Activated CD4-positive, alpha-beta T cell treated with anti-CD3 and anti-CD28 coated beads, Interleukin-2, Interleukin-6, amounts not matched to agents 100 ng/mL and 50 ng/mL, durations not matched to agents 16 hours and 8 hours (primary cell): ENCODE data around the gene GHSR.

Experiments used
- DNase-seq: peaks from one replicate; pipeline ENCODE4 v3.0.0-alpha.2; 2020

GHSR gene

GRCh38 chr3:172447611-172448579 lies at the start of gene GHSR:
Gene GHSR (minus strand): TSS chr3:172448456. CDS start chr3:172448413, 43 bp downstream.
- peak; percentile 18 for DNase-seq

DNA sequence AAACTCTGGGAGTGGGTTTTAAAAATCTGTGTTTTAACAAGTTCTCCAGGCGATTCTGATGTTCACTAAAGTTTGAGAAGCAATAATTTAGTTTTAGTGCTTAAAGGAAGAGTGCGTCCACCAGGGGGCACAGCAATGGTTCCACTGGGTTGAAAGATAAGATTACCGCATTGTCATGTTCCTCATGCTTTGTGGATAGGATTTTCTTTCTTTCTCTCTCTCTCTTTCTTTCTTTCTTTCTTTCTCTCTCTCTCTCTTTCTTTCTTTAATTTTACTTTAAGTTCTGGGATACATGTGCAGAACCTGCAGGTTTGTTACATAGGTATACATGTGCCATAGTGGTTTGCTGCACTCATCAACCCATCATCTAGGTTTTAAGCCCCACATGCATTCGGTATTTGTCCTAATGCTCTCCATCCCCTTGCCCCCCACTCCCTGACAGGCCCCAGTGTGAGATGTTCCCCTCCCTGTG lies 42.0 kb upstream of the GHSR start:
- DNase-seq = peak; percentile 83

GRCh38 chr3:172478116-172478515 lies 29.9 kb upstream of the GHSR start:
- DNase-seq = peak; percentile 69

DNA sequence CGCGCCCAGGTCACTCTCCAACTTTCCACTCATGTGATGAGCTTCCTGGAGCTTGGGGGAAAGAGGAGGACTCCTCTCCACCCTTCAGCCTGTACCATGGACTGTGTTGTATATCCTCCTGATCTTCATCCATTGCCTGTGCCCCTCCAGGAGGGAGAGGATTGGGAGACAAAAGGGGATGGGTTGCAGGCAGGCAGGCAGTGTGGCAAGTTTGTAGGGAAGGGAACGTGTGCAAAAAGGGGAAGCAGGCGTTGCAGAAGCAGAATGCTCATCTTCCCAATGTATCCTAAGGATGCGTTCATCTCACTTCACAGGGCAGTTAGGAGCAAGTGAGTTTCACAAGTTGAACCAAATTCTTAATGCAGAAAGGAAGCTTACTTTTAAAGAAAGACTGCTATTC lies 28.1 kb upstream of the GHSR start:
- no peak for DNase-seq

DNA sequence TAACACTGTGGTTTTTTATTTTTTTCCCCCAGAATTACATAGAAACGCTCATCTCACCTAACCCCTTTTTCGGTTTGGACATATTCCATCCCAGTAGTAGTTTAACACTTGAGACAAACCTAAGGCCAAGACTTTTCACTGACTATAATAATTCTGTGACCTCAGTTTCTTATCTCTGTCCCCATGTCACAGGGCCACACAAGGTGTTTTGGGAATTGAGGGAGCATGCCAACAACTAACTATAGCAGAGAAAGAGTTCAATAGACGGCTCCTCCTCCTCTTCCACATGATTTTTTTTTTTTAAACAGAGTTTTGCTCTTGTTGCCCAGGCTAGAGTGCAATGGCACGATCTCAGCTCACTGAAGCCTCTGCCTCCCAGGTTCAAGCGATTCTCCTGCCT lies 27.4 kb upstream of the GHSR start:
- DNase-seq = no peak

DNA sequence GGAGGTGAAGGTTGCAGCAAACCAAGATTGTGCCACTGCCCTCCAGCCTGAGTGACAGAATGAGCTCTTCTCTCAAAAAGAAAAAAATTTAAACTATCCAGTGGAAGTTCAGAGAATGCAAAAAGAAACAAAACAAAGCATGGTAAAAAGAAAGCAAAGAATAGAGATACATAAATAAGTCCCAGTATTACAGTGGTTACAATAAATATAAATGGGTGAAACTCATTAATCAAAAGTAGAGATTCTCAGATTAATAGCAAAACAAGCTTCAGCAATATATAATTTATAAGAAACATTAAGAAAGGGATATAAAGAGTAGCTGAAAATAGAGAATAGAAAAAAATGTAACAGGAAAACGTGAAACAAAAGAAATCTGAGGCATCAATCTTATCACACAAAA lies 23.6 kb upstream of the GHSR start:
- DNase-seq = no peak

DNA sequence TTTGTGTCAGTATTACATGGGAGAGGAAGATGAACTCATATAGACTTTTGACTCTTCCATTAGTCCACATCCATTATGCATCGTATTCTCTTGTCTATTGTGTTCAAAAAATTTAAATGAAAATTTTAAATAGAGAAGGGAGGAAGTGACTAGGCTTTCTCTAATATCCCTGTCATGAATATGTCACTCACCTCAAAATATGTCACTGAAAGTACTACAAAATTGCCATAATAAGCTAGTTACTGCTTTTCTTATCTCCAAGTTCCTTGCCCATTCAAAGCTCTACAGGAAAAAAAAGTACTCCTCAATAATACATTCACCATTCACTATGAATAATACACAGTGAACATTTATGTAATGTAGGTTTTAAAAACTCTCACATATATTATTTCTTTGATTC lies 22.3 kb upstream of the GHSR start:
- DNase-seq = no peak

GRCh38 chr3:172467170-172467824 lies 19.0 kb upstream of the GHSR start:
- no peak for DNase-seq

DNA sequence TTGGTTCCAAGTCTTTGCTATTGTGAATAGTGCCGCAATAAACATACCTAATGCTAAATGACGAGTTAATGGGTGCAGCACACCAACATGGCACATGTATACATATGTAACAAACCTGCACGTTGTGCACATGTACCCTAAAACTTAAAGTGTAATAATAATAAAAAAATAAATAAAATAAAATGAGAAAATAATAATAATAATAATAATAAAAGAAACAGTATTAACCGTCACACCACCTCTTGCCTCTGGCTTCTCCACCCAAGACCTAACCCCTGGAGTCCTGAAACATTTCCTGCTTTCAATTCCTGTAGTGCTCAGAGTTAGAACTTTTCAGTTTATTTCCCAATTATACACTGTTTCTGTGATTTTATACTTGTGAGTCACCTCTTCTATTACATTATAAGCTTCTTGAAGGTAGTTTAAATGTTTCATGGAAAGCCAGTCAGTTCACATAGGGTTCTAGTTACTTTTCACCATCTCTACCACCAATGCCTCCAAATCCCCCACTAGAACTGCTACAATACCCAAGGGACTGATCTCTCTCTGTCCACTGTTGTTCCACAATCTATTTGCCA lies 18.4 kb upstream of the GHSR start:
- DNase-seq = no peak

GRCh38 chr3:172465281-172465680 lies 17.0 kb upstream of the GHSR start:
- DNase-seq = no peak

DNA sequence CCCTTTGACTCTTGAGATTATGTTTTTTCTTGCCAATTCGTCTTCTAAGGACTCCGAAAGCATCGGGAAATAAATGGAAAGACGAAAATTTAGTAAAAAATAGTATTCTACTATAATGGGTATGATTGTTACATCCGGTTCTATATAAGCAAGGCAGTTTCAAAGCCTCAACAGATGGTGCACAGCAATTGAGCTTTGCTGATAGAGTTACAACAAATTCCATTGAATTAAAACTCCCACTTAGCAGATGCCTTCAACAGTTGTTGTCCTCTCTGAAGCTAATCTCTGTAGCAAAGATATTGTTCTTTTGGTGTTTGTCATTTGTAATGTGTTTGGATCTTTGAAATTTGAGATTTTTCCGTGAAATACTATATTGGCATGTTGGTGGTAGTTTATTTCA lies 16.1 kb upstream of the GHSR start:
- DNase-seq = no peak

DNA sequence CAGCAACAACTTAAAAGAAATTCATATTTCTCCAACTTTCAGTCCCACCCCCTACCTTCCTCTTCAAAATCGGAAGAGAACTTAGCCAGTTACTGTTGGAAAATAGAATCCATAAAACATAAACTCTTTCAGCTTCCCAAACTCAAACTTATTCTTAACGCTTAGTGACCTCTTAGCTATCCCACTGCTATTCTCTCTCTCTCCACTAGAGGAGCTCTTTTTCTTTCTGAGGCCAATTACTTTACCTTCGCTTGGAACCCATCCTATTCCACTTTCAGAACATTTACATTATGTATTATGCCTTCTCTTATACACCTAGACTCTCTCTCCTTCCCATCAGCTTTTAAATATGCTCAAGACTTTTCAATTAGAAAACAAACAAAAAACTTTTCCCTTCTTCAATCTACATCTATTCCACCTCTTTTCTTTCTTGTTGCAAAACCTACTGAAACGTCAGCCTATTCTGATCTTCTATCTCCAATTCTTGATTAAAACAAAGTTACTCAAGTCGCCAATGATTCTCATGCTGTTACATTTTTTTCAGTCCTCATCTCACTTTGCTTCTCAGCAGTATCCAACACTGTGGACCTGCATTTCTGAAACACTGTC lies 13.4 kb upstream of the GHSR start:
- DNase-seq = peak; percentile 43

- no peak for DNase-seq
These were observed 8.1 kb upstream of the GHSR start for GRCh38 chr3:172456404-172456803.

DNA sequence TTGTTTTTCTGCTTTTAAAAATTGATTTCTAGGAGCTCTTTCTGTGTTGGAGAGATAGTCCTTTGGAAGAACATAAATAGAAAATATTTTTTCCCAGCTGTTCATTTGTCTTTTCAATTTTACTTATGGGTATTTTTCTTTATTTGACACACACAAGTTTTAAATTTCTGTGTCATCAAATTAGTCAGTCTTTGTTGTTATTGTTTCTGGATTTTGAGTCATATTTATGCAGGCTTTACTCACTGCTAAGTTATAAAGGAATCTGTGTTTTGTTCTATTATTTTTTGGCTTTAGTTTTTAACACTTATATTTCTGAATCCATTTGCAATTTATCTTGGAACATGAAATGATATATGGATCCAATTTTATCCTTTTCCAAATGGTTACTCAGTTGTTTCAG lies 5.9 kb upstream of the GHSR start:
- DNase-seq = no peak

GRCh38 chr3:172449466-172450149 lies 1.4 kb upstream of the GHSR start:
- no peak for DNase-seq

GRCh38 chr3:172448661-172449465 lies 607 bp upstream of the GHSR start:
- no peak for DNase-seq

GRCh38 chr3:172446198-172446597 lies 2.1 kb downstream of the GHSR start:
- DNase-seq = no peak

DNA sequence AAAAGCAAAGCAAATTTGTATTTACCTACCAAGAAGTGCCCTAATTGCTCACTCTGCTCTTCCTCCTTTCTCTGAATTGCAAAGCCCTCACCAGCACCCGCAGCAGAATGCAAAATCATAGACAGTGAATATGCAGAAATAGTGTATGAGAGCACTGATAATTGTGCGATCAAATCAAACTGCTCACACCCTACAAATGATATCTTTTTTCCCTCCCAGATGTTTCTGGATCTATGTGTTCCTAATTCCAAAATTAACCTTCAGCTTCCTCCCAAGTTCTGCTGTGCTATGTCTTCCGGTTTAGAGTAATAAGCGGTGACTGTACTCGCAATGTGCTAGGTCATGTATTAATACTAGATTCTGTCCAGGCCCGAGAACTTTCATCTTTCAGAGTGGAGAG lies 3.4 kb downstream of the GHSR start:
- DNase-seq = no peak

GRCh38 chr3:172442606-172443005 lies 5.7 kb downstream of the GHSR start:
- DNase-seq = no peak

GRCh38 chr3:172441581-172441980 lies 6.7 kb downstream of the GHSR start:
- DNase-seq = no peak

- DNase-seq = no peak
These were observed 10.1 kb downstream of the GHSR start for GRCh38 chr3:172438186-172438585.

- no peak for DNase-seq
These were observed 10.5 kb downstream of the GHSR start for GRCh38 chr3:172437713-172438112.
